ENCODE data around the gene NHSL1.

DNA sequence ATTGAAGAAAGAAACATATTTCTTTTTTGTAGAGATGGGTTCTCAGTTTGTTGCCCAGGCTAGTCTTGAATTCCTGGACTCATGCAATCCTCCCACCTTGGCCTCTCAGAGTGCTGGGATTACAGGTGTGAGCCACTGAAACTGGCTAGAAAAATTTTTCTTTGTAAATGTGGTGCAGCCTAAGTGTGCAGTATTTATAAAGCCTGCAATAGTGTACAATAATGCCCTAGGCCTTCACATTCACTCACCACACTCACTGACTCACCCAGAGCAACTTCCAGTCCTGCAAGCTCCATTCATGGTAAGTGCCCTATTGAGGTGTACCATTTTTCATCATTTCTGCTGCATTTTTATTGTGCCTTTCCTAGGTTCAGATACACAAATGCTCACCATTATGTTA lies 31.4 kb downstream of the NHSL1 start:
- no peak for TF ChIP-seq TAF1 (IDR thresholded peaks at IDR 0.05; ENCODE audit: borderline replicate concordance, low read depth, low read length)
- no peak for TF ChIP-seq POLR2AphosphoS5 (IDR thresholded peaks at IDR 0.05; ENCODE audit: low read depth, low read length)

All from GM12892 (cell line).